Epidermal melanocyte (primary cell): ENCODE results near the gene GRAP2.
A peak's percentile ranks its signal among the peaks of the same experiment; 100 is the strongest.
"Not testable (repeated sequence)": the region's sequence is repeated elsewhere in the genome, so short reads cannot be mapped to it uniquely, and the experiment has no call there.

Source experiments
- DNase-seq: peaks from one replicate; pipeline ENCODE4 v3.0.0; 2011; ENCODE audit warnings: low spot score; ENCODE audit not compliant: insufficient read length

Gene GRAP2

DNA sequence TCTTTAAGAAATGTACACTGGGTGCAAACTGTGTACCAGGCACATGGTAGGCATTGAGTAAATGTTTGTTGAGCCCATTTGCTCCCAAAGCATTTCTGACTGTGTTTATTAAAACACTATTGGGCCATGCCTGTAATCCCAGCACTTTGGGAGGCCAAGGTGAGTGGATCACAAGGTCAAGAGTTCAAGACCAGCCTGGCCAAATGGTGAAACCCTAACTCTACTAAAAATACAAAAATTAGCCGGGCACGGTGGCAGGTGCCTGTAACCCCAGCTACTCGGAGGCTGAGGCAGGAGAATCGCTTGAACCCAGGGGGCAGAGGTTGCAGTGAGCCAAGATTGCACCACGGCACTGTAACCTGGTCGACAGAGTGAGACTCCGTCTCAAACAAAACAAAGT lies 92.0 kb downstream of the GRAP2 start:
- DNase-seq = not testable (repeated sequence)

DNA sequence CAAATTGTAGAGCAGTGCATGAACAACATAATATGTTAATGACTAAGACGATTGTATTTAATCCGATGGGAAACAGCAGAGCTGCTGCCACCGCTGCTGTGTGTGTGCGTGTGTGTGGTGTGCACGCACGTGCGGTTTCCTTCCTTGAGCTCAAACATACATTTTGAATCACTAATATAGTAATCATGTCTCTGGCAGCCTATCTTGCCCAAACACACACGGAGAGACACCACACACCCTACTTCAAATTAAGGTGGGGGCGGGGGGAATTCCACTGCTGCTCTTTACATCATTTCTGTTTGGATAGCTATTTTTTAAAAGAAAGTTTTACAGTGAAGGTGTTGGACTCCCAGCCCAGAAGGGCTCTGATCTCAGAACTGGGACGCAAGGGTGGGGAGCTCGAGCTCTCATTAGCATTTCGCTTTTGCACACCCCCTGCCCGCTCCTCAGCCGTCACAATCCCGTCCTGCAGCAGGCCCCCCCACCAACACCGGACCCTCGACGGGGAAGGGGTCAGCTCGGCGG lies 93.2 kb downstream of the GRAP2 start:
- peak; percentile 17 for DNase-seq

DNA sequence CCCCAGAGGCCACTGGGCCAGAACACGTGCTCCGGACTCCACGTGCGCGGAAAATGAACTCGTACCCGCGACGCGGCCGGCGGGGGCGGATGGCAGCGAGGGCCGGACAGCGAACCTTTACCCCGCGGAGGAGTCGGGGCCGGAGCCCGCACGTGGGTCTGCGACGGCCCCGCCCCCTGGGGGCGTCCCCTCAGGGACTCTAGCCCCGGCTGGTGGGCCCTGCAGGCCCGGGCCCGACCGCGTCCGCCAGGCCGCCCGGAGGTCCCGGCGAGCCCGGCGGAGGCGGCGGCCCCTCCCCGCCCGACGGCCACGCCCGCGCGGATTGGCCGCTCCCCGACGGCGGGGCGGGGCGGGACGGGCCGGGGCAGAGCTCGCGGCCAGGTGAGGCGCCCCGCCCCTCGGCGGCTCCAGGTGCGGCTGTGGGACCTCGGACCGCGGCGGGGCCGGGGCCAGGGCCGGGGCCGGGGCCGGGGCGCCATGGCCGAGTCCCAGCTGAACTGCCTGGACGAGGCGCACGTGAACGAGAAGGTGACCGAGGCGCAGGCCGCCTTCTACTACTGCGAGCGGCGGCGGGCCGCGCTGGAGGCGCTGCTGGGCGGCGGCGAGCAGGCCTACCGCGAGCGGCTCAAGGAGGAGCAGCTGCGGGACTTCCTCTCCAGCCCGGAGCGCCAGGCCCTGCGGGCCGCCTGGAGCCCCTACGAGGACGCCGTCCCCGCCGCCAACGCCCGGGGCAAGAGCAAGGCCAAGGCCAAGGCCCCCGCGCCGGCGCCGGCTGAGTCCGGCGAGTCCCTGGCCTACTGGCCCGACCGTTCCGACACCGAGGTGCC lies 93.9 kb downstream of the GRAP2 start, which contains the start of gene FAM83F:
TSS of gene FAM83F (plus strand) at position 389 of the 827 bp plus-strand sequence. CDS start at position 478, 89 bp downstream.
- DNase-seq = peak; percentile 15

GRCh38 chr22:39995393-39996252 lies 94.7 kb downstream of the GRAP2 start:
- DNase-seq = peak; percentile 17

- peak; percentile 57 for DNase-seq
Observed at GRCh38 chr22:39996732-39997131, 95.8 kb downstream of the GRAP2 start.

- peak; percentile 19 for DNase-seq
Observed at GRCh38 chr22:39997421-39997820, 96.5 kb downstream of the GRAP2 start.

DNA sequence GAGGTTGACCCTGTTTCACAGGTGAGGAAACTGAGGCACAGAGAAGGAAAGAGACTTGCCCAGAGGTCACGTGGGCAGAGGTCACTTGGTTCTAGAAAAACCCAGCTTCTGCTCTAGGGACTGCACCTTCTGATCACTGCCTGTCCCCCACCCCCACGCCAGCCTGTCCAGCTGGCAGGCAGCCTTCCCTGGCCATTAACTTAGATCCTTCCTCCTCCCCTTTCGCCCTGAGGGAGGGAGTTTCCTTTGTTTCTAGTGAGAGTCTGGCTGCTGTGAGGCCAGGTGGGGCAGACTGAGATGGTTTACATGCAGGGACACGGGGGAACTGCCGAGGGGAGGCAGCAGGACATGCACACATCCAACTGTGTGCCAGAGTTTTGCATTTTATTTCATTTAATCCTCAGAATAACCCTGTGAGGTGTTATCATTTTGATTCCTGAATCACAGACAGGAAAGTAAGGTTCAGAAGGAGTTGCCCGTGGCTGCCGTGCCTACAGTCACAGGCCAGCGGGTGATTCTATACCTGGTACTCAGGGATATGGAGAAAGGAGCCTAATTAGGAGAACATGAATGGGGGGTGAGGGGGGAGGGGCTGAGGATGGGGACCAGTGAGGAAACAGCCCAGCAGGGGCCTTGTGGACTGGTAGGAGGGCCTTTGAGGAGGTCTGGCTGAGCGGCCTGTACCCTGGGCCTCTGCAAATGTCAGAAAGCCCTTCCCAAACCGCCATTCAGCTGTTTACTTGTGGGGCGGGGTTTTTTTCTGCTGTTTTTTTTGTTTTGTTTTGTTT lies 97.2 kb downstream of the GRAP2 start:
- DNase-seq = peak; percentile 19

DNA sequence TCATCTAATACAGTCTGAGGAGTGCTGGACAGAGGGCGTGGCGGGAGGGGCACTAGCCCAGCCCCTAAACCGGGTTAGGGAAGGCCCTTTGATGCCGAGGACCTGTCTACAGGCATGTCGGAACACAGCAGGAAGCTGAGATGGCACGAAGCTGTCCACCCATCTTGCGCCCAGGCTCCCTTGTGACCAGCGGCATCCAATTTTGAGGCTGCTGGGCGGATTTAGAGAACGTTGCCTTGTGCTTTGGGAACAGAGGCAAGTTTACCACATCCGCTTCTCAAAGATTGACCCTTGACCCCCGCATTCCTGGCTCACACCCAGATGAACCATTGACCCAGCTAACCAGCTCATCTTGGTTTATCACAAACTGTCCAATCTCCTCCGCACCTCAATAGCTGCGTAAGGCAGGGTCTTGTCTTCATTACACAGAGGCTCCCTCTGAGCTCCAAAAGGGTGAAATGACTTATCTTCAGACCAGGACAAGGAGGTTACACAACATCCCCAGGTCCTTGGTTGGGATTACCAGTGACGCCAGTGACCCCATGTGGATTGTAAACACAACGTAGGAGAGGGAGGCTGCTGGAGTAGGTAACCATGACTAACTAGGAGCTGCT lies 98.4 kb downstream of the GRAP2 start:
- DNase-seq = peak; percentile 17

- DNase-seq = peak; percentile 64
Observed at GRCh38 chr22:40000171-40000570, 99.3 kb downstream of the GRAP2 start.

GRCh38 chr22:40001106-40001505 lies 100.2 kb downstream of the GRAP2 start:
- no peak for DNase-seq

DNA sequence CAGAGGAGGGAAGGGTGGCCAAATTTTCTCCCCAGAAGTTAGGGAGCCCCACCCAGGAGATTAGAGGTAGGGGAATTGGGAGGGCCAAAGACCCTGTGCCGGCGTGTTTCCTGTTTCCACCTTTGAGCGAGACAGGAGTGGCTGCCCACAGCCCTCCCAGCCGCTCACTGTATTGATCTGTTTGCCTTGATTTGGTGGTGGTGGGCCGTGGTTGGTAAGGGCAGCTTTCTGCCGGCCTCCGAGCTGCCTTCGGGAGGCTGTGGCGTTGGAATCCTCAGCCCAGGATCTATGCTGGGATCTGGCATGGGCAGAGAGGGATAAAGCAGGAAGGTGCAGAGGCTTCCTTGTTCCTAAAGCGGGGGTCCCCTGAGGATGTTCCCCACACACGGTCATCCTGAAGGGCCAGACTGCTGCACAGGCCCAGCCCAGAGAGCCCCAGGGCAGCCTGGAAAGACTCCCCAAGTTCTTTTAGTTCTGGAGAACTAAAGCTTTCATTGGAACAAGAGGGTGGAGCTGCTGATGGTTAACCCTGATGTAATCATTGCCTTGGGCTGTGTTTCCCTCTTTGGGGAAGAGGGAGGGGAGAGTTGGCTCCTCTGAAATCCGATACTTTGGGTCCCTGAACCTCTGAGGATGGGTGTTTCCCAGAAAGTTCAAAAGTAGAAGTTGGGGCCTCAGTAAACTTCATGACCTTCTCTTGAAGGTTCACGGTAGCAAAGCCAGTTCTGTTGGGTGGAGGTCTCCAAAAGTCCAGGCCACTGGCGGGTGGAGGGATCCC lies 101.1 kb downstream of the GRAP2 start:
- no peak for DNase-seq

- DNase-seq = no peak
Observed at GRCh38 chr22:40002935-40003715, 102.2 kb downstream of the GRAP2 start.

DNA sequence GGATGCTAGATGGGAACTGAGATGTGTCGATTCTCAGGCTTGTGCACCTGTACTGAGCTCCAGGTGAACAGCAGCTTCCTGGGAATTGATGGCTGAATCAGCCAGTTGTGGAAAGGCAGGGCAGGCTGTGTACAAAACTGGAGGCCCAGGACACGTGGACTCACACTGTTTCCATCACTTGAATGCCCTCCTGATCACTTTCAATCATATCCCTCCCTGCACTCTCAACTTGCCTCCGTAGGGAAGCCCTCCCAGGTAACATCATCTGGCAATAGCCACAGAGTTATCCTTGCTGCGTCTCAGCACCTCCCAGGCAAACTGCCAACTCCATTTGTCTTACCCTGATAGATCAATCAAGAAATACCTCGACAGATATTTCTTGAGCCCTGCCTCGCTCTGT lies 104.0 kb downstream of the GRAP2 start:
- no peak for DNase-seq

DNA sequence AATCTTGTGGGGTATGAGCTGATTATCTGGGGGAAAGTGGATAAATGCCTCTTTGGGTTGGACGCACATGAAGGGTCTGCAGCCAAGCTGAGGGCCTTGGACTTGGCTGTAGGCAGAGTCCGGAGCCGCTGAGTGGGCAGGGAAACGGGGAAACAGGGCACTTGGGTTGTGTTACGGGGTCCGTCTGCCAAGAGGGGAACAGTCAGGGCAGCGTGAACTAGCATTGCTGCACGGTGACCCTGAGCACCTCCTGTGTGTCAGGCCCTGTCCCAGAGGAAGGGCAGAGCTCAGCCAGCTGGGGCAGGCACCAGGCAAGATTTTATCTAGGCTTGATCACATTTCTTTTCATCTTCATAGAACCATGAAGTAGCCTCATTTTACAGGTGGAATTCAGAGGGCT lies 105.8 kb downstream of the GRAP2 start:
- DNase-seq = no peak

DNA sequence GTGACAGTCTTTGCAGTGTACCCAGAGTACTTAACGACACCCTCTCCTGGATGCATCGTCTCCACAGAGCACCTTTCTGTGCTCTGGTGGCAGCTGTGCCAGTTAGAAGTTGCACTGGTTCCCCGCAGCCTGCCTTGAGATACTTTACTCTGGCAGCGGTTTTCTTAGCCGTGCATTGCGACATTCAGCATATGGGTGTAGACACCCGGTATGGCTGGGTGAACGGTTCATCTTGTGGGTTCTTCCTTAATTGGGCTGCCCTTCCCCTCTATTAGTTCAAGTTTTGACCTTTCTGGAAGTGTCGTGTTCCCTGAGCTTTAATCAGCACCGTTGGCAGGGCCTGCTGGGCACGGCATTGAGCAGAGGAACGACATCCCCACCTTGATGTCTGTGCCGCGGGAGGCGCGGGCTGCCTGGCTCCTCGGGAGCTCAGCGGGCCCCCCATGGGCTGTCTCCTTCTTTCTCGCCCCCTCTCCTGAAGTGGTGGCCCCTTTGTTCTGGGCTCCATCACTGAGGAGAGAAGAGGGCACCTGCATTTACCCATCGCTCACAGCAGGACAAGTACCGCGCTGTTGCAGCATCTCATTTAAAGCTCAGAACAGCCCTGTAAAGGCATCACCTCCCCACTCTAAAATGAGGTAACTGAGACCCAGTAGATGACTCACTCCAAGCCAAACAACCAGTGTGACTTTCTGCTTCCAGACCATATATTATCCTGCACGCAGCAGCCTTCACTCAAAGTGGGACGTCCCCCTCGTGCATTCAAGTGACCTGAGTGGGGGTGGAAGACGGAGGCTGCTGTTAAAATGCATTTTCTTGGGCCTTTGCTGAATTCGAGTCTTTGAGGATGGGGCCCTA lies 107.2 kb downstream of the GRAP2 start:
- no peak for DNase-seq

GRCh38 chr22:40008726-40009291 lies 107.9 kb downstream of the GRAP2 start:
- DNase-seq = no peak

DNA sequence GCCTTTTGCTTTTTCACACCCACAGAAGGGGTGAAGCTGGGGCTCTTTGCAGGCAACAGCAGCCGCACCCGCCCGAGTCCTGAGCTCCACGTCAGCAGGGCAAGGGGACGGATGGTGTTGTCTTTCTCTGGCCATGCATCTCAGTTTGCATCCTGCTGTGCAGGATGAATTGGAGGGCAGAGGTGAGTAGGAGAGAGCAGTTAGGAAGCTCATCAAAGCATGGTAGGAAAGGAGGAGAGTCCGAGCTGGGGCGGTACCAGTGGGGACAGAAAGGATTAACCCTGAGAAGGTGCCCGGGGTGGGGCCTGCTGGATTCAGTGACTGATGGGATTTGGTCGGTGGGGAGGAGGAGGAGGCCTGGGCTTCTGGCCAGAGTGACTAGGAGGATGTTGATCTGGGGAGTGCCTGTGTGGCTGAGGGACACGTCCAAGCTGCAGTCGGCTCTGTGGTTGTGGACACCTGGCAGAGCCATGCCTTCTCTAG lies 108.4 kb downstream of the GRAP2 start:
- no peak for DNase-seq
